Parathyroid adenoma (tissue), 2 donors: Measurements from ENCODE around the gene KRTAP9-8.

Source experiments
- H2AFZ ChIP-seq: fragments of 300-600 bp; sonication (generic); one replicate; pipeline ENCODE4 v1.7.0; 2017; ENCODE audit warnings: antibody characterized with exemption, mild to moderate bottlenecking
- H3K27ac ChIP-seq: fragments of 300-600 bp; sonication (generic); one replicate; pipeline ENCODE4 v1.7.0; 2017
- H3K27me3 ChIP-seq: fragments of 300-600 bp; sonication (generic); one replicate; pipeline ENCODE4 v1.7.0; 2017; ENCODE audit warnings: low read length; ENCODE audit not compliant: control insufficient read depth, insufficient read depth
- H3K36me3 ChIP-seq: fragments of 300-600 bp; sonication (generic); one replicate; pipeline ENCODE4 v1.7.0; 2017; ENCODE audit warnings: low read length; ENCODE audit not compliant: control insufficient read depth, insufficient read depth
- H3K4me1 ChIP-seq: fragments of 300-600 bp; sonication (generic); one replicate; pipeline ENCODE4 v1.7.0; 2017; ENCODE audit warnings: control low read depth
- H3K4me2 ChIP-seq: fragments of 300-600 bp; sonication (generic); one replicate; pipeline ENCODE4 v1.7.0; 2017; ENCODE audit warnings: low read length
- H3K4me3 ChIP-seq: fragments of 300-600 bp; sonication (generic); one replicate; pipeline ENCODE4 v1.7.0; 2017; ENCODE audit warnings: low read depth, low read length
- H3K79me2 ChIP-seq: fragments of 300-600 bp; sonication (generic); one replicate; pipeline ENCODE4 v1.7.0; 2017; ENCODE audit warnings: control low read depth
- H3K9ac ChIP-seq: fragments of 300-600 bp; sonication (generic); one replicate; pipeline ENCODE4 v1.7.0; 2017; ENCODE audit warnings: mild to moderate bottlenecking
- H3K9me3 ChIP-seq: fragments of 300-600 bp; sonication (generic); one replicate; pipeline ENCODE4 v1.7.0; 2017; ENCODE audit warnings: low read length; ENCODE audit not compliant: control insufficient read depth
- TF ChIP-seq, protein P1 (sequence below): fragments of 300-600 bp; sonication (generic); IDR thresholded peaks from one replicate; pipeline ENCODE4 v1.7.0; 2017; ENCODE audit warnings: antibody characterized with exemption, mild to moderate bottlenecking
- donor health status: primary hyperparathyroidism.

Gene KRTAP9-8

DNA sequence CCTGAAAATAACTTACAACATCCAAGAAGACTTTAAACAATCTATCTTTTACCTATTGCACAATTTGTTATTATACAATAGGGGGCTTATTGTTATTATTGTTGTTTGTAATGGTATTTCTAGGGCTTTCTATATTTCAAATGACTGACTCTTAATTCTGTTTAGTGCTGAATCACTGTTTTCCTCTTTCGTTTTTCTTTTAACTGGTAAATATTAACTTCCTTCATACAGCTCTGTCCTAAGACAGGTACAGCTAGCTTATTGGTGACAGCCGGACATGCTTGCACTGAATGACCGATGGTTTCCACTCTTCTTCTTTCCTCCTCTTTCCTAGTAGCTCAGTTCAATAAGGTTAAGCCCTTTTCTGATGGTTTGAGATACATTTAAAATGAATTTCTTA, 49.3 kb downstream of the KRTAP9-8 start:
- Histone ChIP-seq H3K9ac (no peak overlapping the region), H3K27ac (no peak overlapping the region), H3K4me2 (no peak overlapping the region), H3K9me3 (no peaks in the 10 kb centered on the region), H3K27me3 (no peaks in the 10 kb centered on the region), H3K36me3 (no peaks in the 10 kb centered on the region), H3K4me1 (no peaks in the 10 kb centered on the region), H2AFZ (no peak overlapping the region), H3K4me3 (no peak overlapping the region), H3K79me2 (no peaks in the 10 kb centered on the region)
- TF ChIP-seq, protein P1, sequence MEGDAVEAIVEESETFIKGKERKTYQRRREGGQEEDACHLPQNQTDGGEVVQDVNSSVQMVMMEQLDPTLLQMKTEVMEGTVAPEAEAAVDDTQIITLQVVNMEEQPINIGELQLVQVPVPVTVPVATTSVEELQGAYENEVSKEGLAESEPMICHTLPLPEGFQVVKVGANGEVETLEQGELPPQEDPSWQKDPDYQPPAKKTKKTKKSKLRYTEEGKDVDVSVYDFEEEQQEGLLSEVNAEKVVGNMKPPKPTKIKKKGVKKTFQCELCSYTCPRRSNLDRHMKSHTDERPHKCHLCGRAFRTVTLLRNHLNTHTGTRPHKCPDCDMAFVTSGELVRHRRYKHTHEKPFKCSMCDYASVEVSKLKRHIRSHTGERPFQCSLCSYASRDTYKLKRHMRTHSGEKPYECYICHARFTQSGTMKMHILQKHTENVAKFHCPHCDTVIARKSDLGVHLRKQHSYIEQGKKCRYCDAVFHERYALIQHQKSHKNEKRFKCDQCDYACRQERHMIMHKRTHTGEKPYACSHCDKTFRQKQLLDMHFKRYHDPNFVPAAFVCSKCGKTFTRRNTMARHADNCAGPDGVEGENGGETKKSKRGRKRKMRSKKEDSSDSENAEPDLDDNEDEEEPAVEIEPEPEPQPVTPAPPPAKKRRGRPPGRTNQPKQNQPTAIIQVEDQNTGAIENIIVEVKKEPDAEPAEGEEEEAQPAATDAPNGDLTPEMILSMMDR: no peak
